Esophagus muscularis mucosa (tissue), 3 donors: ENCODE data around the gene SETD2.

Experiments
- CTCF ChIP-seq, 3 experiments: fragments of 200-600 bp in 2 of 3; fragments of 450-650 bp in 1 of 3; sonication (generic) in 2 of 3; IDR thresholded peaks; one replicate each; pipeline ENCODE4 v1.5.1; 2017 to 2019; ENCODE audit warnings: antibody characterized with exemption in 3 of 3, mild to moderate bottlenecking in 2 of 3, moderate library complexity in 1 of 3
- POLR2A ChIP-seq: fragments of 450-650 bp; IDR thresholded peaks from one replicate; pipeline ENCODE4 v1.6.1; 2017; ENCODE audit warnings: antibody characterized with exemption, moderate library complexity, mild to moderate bottlenecking, low read depth

GRCh38 chr3:46971742-46972141 lies 192.2 kb downstream of the SETD2 start:
- TF ChIP-seq POLR2A (no peak), CTCF (IDR thresholded peaks at IDR 0.05) (no peak)
